BE2C (cell line): ENCODE results near the gene MAP3K5.
A peak's percentile ranks its signal among the peaks of the same experiment; 100 is the strongest.

Experiments
- DNase-seq: peaks from one replicate; pipeline ENCODE4 v3.0.0-alpha.2; 2020
- H3K27me3 ChIP-seq: fragments of 250-450 bp; sonication (Bioruptor Pico); 2 replicates; pipeline ENCODE4 v1.5.1; 2020; ENCODE audit warnings: mild to moderate bottlenecking
- H3K36me3 ChIP-seq: fragments of 250-450 bp; sonication (Bioruptor Pico); 2 replicates; pipeline ENCODE4 v1.5.1; 2020; ENCODE audit warnings: mild to moderate bottlenecking
- H3K4me1 ChIP-seq: fragments of 250-450 bp; sonication (Bioruptor Pico); 2 replicates; pipeline ENCODE4 v1.5.1; 2020
- H3K4me3 ChIP-seq: 2 replicates; pipeline ENCODE4 v1.5.1; 2011; ENCODE audit warnings: low read depth, low read length
- H3K9me3 ChIP-seq: fragments of 250-450 bp; sonication (Bioruptor Pico); 2 replicates; pipeline ENCODE4 v1.5.1; 2020
- CTCF ChIP-seq: IDR thresholded peaks from 2 replicates; pipeline ENCODE4 v1.5.1; 2012; ENCODE audit warnings: mild to moderate bottlenecking, low read depth, low read length

MAP3K5 gene

GRCh38 chr6:136524339-136524935 lies 267.8 kb downstream of the MAP3K5 start:
- no peaks in the 10 kb centered on the region for H3K27me3 ChIP-seq
- no peaks in the 10 kb centered on the region for H3K36me3 ChIP-seq
- peak overlapping the region; percentile 62 for H3K4me3 ChIP-seq
- DNase-seq, result no peak
- H3K9me3 ChIP-seq, result no peaks in the 10 kb centered on the region
- TF ChIP-seq CTCF, result no peak
- peaks cover 39% of the 10 kb centered on the region for H3K4me1 ChIP-seq

- no peak for DNase-seq
- no peak for TF ChIP-seq CTCF
- Histone ChIP-seq H3K36me3 (no peaks in the 10 kb centered on the region), H3K27me3 (no peaks in the 10 kb centered on the region), H3K4me1 (peaks cover 51% of the 10 kb centered on the region), H3K9me3 (no peaks in the 10 kb centered on the region), H3K4me3 (no peak overlapping the region)
Measured at GRCh38 chr6:136523196-136523595, 269.1 kb downstream of the MAP3K5 start.

- Histone ChIP-seq H3K27me3 (no peaks in the 10 kb centered on the region), H3K4me1 (peaks cover 53% of the 10 kb centered on the region), H3K36me3 (no peaks in the 10 kb centered on the region), H3K4me3 (no peak overlapping the region), H3K9me3 (no peaks in the 10 kb centered on the region)
- no peak for TF ChIP-seq CTCF
- no peak for DNase-seq
Measured at GRCh38 chr6:136522636-136523035, 269.6 kb downstream of the MAP3K5 start.

GRCh38 chr6:136521911-136522310 lies 270.4 kb downstream of the MAP3K5 start:
- no peak overlapping the region for H3K4me3 ChIP-seq
- no peaks in the 10 kb centered on the region for H3K9me3 ChIP-seq
- TF ChIP-seq CTCF, result no peak
- H3K36me3 ChIP-seq, result no peaks in the 10 kb centered on the region
- no peak for DNase-seq
- H3K27me3 ChIP-seq, result no peaks in the 10 kb centered on the region
- peaks cover 50% of the 10 kb centered on the region for H3K4me1 ChIP-seq

GRCh38 chr6:136521427-136521826 lies 270.9 kb downstream of the MAP3K5 start:
- DNase-seq, result no peak

More at GRCh38 chr6:136521427-136521826, 270.9 kb downstream of the MAP3K5 start:
- Histone ChIP-seq H3K4me1 (peaks cover 45% of the 10 kb centered on the region), H3K4me3 (no peak overlapping the region), H3K9me3 (no peaks in the 10 kb centered on the region), H3K36me3 (no peaks in the 10 kb centered on the region), H3K27me3 (no peaks in the 10 kb centered on the region)
- TF ChIP-seq CTCF, result no peak
